Effector memory CD4-positive, alpha-beta T cell (primary cell): Measurements from ENCODE around the gene SPACA6.
"Not testable (repeated sequence)": the region's sequence is repeated elsewhere in the genome, so short reads cannot be mapped to it uniquely, and the experiment has no call there.

Experiments
- DNase-seq, 3 donors: peaks; one replicate each; pipeline ENCODE4 v3.0.0-alpha.2; 2020
- H3K27ac ChIP-seq: 2 replicates; pipeline ENCODE4 v1.7.0; 2013; ENCODE audit warnings: mild to moderate bottlenecking, low read length, moderate library complexity; ENCODE audit not compliant: insufficient read depth, poor library complexity, severe bottlenecking
- H3K27me3 ChIP-seq: replicated peaks from 2 replicates; pipeline ENCODE4 v1.7.0; 2013; ENCODE audit warnings: mild to moderate bottlenecking, low read length; ENCODE audit not compliant: insufficient read depth, control insufficient read depth, poor library complexity, severe bottlenecking
- H3K36me3 ChIP-seq: 2 replicates; pipeline ENCODE4 v1.7.0; 2013; ENCODE audit warnings: mild to moderate bottlenecking, low read length, moderate library complexity; ENCODE audit not compliant: control insufficient read depth, insufficient read depth
- H3K4me1 ChIP-seq: 2 replicates; pipeline ENCODE4 v1.7.0; 2013; ENCODE audit warnings: low read length, mild to moderate bottlenecking; ENCODE audit not compliant: control insufficient read depth, insufficient read depth, poor library complexity, severe bottlenecking
- H3K4me3 ChIP-seq: 2 replicates; pipeline ENCODE4 v1.7.0; 2013; ENCODE audit warnings: low read length, low read depth, mild to moderate bottlenecking; ENCODE audit not compliant: insufficient read depth, poor library complexity, severe bottlenecking
- H3K9me3 ChIP-seq: 2 replicates; pipeline ENCODE4 v1.7.0; 2013; ENCODE audit warnings: mild to moderate bottlenecking, low read length, moderate library complexity; ENCODE audit not compliant: control insufficient read depth
- total RNA-seq, 3 donors: gene quantifications; one replicate each; lab custom pipeline; 2026; lab: John Stamatoyannopoulos, UW

The SPACA6 gene
- total RNA-seq: 2.8 to 4.8 (median 4.6) reads per million in 3 donors

DNA sequence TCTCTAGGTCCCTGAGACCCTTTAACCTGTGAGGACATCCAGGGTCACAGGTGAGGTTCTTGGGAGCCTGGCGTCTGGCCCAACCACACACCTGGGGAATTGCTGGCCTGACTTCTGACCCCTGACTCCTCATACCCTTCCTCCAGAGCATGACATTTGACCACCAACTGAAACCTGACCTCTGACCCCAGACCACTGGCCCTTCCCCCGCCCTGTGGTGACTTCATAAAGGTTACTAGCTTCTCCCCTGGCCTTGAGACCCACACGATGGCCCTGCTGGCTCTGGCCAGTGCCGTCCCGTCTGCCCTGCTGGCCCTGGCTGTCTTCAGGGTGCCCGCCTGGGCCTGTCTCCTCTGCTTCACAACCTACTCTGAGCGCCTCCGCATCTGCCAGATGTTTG lies at the start of gene SPACA6:
Gene SPACA6 (plus strand): TSS at position 71 of the 400 bp plus-strand sequence. CDS start 197 bp downstream, at position 268.
- Histone ChIP-seq H3K4me3 (no peak within 1 kb of the TSS), H3K4me1 (peaks cover 26% of the 10 kb centered on the region), H3K27ac (no peak within 1 kb of the TSS), H3K36me3 (no peaks in the 10 kb centered on the region), H3K27me3 (no peaks in the 10 kb centered on the region), H3K9me3 (no peaks in the 10 kb centered on the region)
- no peak for DNase-seq

GRCh38 chr19:51644636-51645271 lies 48.4 kb upstream of the SPACA6 start:
- DNase-seq: no peak
- Histone ChIP-seq H3K36me3 (no peaks in the 10 kb centered on the region), H3K27ac (no peak overlapping the region), H3K9me3 (no peaks in the 10 kb centered on the region), H3K4me1 (no peaks in the 10 kb centered on the region), H3K4me3 (no peak overlapping the region), H3K27me3 (peaks cover 4% of the 10 kb centered on the region)

DNA sequence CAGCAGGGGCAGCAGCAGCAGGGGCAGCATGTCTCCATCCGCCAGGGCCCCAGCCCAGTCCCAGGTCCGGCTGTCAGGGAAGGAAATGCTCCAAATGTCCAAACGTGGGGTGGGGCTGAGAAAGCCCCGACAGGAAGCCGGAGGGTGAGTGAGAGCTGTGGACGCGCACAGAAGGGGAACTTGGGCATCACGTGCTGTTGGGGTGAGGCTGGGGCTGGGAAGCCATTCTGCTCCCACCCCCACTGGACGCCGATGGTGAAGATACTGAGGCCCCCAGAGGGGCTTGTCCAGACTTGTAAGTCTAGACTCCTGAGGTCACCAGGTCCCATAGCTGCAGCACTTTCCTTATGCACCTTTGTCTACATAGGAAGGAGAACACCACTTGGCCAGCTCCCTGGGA lies 46.4 kb upstream of the SPACA6 start, which contains the start of gene SIGLEC14:
Gene SIGLEC14 (minus strand): TSS at position 96 of the 400 bp plus-strand sequence. CDS start 66 bp downstream, at position 30.
- H3K27ac ChIP-seq, H3K4me3 ChIP-seq, H3K27me3 ChIP-seq, H3K9me3 ChIP-seq, H3K4me1 ChIP-seq, H3K36me3 ChIP-seq, DNase-seq: not testable (repeated sequence)

GRCh38 chr19:51647318-51647717 lies 45.8 kb upstream of the SPACA6 start:
- Histone ChIP-seq H3K27ac (no peak overlapping the region), H3K4me3 (no peak overlapping the region), H3K36me3 (no peaks in the 10 kb centered on the region), H3K4me1 (no peaks in the 10 kb centered on the region), H3K9me3 (no peaks in the 10 kb centered on the region), H3K27me3 (no peaks in the 10 kb centered on the region)
- DNase-seq: no peak

- Histone ChIP-seq H3K27ac (no peak overlapping the region), H3K4me1 (no peaks in the 10 kb centered on the region), H3K9me3 (no peaks in the 10 kb centered on the region), H3K27me3 (no peaks in the 10 kb centered on the region), H3K4me3 (no peak overlapping the region), H3K36me3 (no peaks in the 10 kb centered on the region)
- DNase-seq: no peak
These were observed 41.8 kb upstream of the SPACA6 start for GRCh38 chr19:51651216-51651846.

DNA sequence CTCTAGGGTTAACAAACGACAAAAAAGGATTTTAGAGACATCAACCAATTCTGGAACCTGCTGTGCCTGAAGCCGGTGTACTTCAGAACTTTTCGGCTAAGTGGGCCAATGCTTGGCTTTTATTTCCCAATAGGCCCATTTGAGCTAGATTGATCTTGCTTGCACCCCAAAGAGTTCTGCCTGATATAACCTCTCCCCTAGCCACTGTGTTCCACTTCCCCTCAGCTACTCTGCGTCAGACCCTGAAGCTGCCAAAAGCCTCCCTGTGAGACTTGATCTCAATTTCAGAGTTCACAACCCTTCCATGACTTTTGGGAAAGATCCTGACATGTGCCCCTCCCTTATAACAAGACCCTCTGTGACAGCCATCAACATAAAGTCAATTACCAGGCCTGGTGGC lies 40.9 kb upstream of the SPACA6 start:
- no peak overlapping the region for H3K4me3 ChIP-seq
- DNase-seq: no peak

DNA sequence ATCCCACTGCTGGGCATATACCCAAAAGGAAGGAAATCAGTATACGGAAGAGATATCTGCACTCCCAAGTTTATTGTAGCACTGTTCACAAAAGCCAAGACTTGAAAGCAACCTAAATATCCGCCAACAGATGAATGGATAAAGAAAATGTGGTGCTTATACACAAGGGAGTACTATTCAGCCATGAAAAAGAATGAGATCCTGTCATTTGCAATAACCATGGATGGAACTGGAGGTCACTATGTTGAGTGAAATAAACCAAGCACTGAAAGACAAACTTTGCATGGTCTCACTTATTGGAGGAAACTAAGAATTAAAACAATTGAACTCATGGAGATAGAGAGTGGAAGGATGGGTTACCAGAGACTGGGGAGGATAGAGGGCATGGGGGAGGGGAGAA lies 40.0 kb upstream of the SPACA6 start:
- DNase-seq: no peak
- H3K27ac ChIP-seq: no peak overlapping the region
- no peaks in the 10 kb centered on the region for H3K9me3 ChIP-seq
- no peaks in the 10 kb centered on the region for H3K27me3 ChIP-seq
- H3K4me1 ChIP-seq: no peaks in the 10 kb centered on the region
- H3K4me3 ChIP-seq: no peak overlapping the region
- no peaks in the 10 kb centered on the region for H3K36me3 ChIP-seq

More for the DNA sequence above, 40.9 kb upstream of the SPACA6 start:
- no peaks in the 10 kb centered on the region for H3K36me3 ChIP-seq
- no peaks in the 10 kb centered on the region for H3K27me3 ChIP-seq
- no peak overlapping the region for H3K27ac ChIP-seq
- no peaks in the 10 kb centered on the region for H3K4me1 ChIP-seq
- no peaks in the 10 kb centered on the region for H3K9me3 ChIP-seq

DNA sequence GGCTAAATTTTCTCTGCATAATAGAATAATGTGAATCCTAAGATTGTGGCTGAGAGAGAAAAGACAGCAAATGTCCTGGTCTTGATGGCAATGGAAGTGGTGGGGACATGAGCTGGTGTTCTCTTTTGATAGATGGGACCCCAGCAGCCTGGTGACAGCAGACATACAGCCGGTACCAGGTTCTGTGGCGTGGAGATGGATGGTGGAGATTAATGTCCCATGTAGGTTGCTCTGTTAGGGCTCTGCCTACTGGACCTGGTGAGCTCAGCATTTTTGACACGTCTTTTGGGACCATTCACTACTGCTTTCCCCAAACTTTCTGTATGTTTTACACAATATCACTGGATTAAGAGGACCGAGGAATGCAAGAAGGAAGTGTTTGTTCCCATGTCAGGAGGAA lies 38.3 kb upstream of the SPACA6 start:
- H3K27ac ChIP-seq: no peak overlapping the region
- H3K4me3 ChIP-seq: no peak overlapping the region
- no peak for DNase-seq
- H3K36me3 ChIP-seq: no peaks in the 10 kb centered on the region
- no peaks in the 10 kb centered on the region for H3K4me1 ChIP-seq
- H3K9me3 ChIP-seq: no peaks in the 10 kb centered on the region
- no peaks in the 10 kb centered on the region for H3K27me3 ChIP-seq

DNA sequence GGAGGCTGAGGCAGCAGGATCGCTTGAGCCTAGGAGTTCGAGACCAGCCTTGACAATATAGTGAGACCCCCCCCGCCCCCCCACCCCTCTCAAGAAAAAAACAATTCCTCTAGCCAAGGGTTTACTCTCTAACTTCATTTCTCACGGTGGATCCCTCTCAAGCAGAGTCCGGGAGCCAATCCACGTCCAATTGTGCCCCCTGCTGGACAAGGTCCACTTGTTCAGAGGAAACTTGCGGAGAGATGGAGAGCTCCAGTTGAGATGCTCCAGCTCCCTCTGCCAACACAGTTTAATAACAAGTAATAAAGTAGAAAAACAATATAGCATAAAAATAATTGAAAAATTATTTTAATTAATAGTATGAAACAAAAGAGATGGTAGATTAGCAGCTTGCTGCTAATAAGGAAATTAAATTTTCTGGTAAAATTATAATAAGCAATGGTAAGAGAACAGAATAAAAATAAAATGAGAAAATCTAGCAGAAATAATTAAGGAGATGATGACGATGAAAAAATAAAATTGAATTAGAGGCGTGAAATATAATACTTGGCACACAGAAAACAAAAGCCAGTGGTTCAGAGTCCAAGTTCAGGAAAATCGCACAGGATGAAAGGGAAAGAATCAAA lies 32.0 kb upstream of the SPACA6 start:
- no peaks in the 10 kb centered on the region for H3K4me1 ChIP-seq
- H3K27ac ChIP-seq: no peak overlapping the region
- H3K4me3 ChIP-seq: no peak overlapping the region
- no peaks in the 10 kb centered on the region for H3K9me3 ChIP-seq
- no peaks in the 10 kb centered on the region for H3K36me3 ChIP-seq
- peak in 2 of 3 donors; percentile 2 to 34 for DNase-seq
- no peaks in the 10 kb centered on the region for H3K27me3 ChIP-seq

DNA sequence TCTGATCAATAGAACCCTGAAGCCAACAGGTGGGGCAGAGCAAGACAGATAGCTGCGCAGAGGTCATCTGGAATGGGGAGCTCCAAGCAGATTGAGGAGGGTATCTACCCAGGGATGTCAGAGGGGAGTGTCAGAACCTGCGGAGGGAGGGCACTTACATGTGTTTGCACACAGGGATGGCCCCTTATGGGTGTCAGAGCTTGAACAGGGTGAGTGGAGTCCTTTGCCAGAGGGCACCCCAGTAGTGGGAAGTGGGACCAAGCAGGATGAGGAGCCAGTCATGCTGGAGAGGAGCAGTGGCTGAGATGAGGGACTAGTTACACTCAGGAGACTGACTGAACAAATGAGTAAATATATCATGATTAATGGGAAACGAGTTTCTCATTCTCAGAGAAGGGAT lies 29.5 kb upstream of the SPACA6 start:
- Histone ChIP-seq H3K4me3 (no peak overlapping the region), H3K27me3 (peaks cover 4% of the 10 kb centered on the region), H3K9me3 (no peaks in the 10 kb centered on the region), H3K4me1 (no peaks in the 10 kb centered on the region), H3K27ac (no peak overlapping the region), H3K36me3 (no peaks in the 10 kb centered on the region)
- no peak for DNase-seq
